ENCODE measurements around the gene CKS1B. TPM values are rescaled to one million over a fixed set of nuclear protein-coding genes. Genes with fewer than 3 reads are reported as not detected.

The CKS1B gene
- total RNA-seq, 3 donors from 2014 or later (not counting 1 experiment from before 2014, with no cell fraction given), result 8.5 to 13.0 (median 12.9) TPM

GRCh38 chr1:155000411-155000725, 25.9 kb downstream of the CKS1B start:
- H3K27ac Mint-ChIP-seq, result peak overlapping the region; percentile 82 to 92
- Histone ChIP-seq H3K4me3 (ENCODE audit: low read length) (peak overlapping the region; percentile 75), H3K9me3 (ENCODE audit: control insufficient read depth, insufficient read depth, low read length) (no peaks in the 10 kb centered on the region), H3K27ac (ENCODE audit: low read length) (peak overlapping the region; percentile 94), H3K27me3 (ENCODE audit: control insufficient read depth, insufficient read depth, low read length) (no peaks in the 10 kb centered on the region), H3K4me1 (ENCODE audit: control insufficient read depth, insufficient read depth, low read length) (peaks cover 63% of the 10 kb centered on the region), H3K36me3 (ENCODE audit: control insufficient read depth, insufficient read depth, low read length) (no peaks in the 10 kb centered on the region)
- WGBS (ENCODE audit: insufficient coverage), result 5% methylated on average over 5 of the region's 13 CpGs
- TF ChIP-seq CTCF (IDR thresholded peaks at IDR 0.05), result no peak
- H3K27me3 Mint-ChIP-seq (ENCODE audit: low read depth in 2 of 2), result no peaks in the 10 kb centered on the region
- no peaks in the 10 kb centered on the region for H3K36me3 Mint-ChIP-seq
- DNase-seq (no peak), ATAC-seq (no peak)
- peak overlapping the region; percentile 88 for H3K4me3 Mint-ChIP-seq
- no peaks in the 10 kb centered on the region for H3K9me3 Mint-ChIP-seq
- intact Hi-C loops (cut with micrococcal nuclease), result loop anchor here (5.0 kb wide), 2 partner anchors 62 to 443 kb away; partner anchors contain the start of genes EFNA4 and UBE2Q1
- peaks cover 20 to 51% of the 10 kb centered on the region in 2 donors for H3K4me1 Mint-ChIP-seq

- Mint-ChIP-seq H3K27ac (peak overlapping the region; percentile 82 to 92), H3K4me3 (peak overlapping the region; percentile 95), H3K9me3 (no peaks in the 10 kb centered on the region), H3K36me3 (no peaks in the 10 kb centered on the region), H3K4me1 (peaks cover 20 to 56% of the 10 kb centered on the region in 2 donors), H3K27me3 (ENCODE audit: low read depth in 2 of 2) (no peaks in the 10 kb centered on the region)
- Histone ChIP-seq H3K9me3 (ENCODE audit: control insufficient read depth, insufficient read depth, low read length) (no peaks in the 10 kb centered on the region), H3K4me3 (ENCODE audit: low read length) (peak overlapping the region; percentile 75), H3K36me3 (ENCODE audit: control insufficient read depth, insufficient read depth, low read length) (no peaks in the 10 kb centered on the region), H3K27ac (ENCODE audit: low read length) (peak overlapping the region; percentile 94), H3K27me3 (ENCODE audit: control insufficient read depth, insufficient read depth, low read length) (no peaks in the 10 kb centered on the region), H3K4me1 (ENCODE audit: control insufficient read depth, insufficient read depth, low read length) (peaks cover 68% of the 10 kb centered on the region)
- intact Hi-C loops (cut with micrococcal nuclease), result loop anchor here (1.0 to 5.0 kb wide), 3 partner anchors 18 to 444 kb away; partner anchors contain the start of genes EFNA4, FLAD1 and UBE2Q1
- DNase-seq (peak; percentile 81 to 84), ATAC-seq (peak; percentile 39 to 61 (median 52))
- WGBS (ENCODE audit: insufficient coverage), result under 1% methylated on average over 42 of the region's 43 CpGs
- TF ChIP-seq CTCF (IDR thresholded peaks at IDR 0.05), result no peak
These were observed 26.4 kb downstream of the CKS1B start for GRCh38 chr1:155000726-155001424.

GRCh38 chr1:155001425-155001674, 26.9 kb downstream of the CKS1B start:
- Mint-ChIP-seq H3K4me1 (peaks cover 25 to 61% of the 10 kb centered on the region in 2 donors), H3K9me3 (no peaks in the 10 kb centered on the region), H3K27me3 (ENCODE audit: low read depth in 2 of 2) (no peaks in the 10 kb centered on the region), H3K4me3 (peak overlapping the region; percentile 95), H3K27ac (peak overlapping the region; percentile 82 to 92), H3K36me3 (no peaks in the 10 kb centered on the region)
- DNase-seq (no peak), ATAC-seq (no peak)
- intact Hi-C loops (cut with micrococcal nuclease), result loop anchor here (1.0 to 5.0 kb wide), 3 partner anchors 18 to 444 kb away; partner anchors contain the start of genes EFNA4, FLAD1 and UBE2Q1
- TF ChIP-seq CTCF (IDR thresholded peaks at IDR 0.05), result no peak
- Histone ChIP-seq H3K27ac (ENCODE audit: low read length) (peak overlapping the region; percentile 94), H3K27me3 (ENCODE audit: control insufficient read depth, insufficient read depth, low read length) (no peaks in the 10 kb centered on the region), H3K9me3 (ENCODE audit: control insufficient read depth, insufficient read depth, low read length) (no peaks in the 10 kb centered on the region), H3K4me1 (ENCODE audit: control insufficient read depth, insufficient read depth, low read length) (peaks cover 73% of the 10 kb centered on the region), H3K4me3 (ENCODE audit: low read length) (peak overlapping the region; percentile 75), H3K36me3 (ENCODE audit: control insufficient read depth, insufficient read depth, low read length) (no peaks in the 10 kb centered on the region)
- 0% methylated on average over 11 of the region's 11 CpGs for WGBS (ENCODE audit: insufficient coverage)

Measured in natural killer cell (primary cell).